IMR-90 (cell line): ENCODE measurements around the gene MAGEF1. TPM values are rescaled to one million over a fixed set of nuclear protein-coding genes. Genes with fewer than 3 reads are reported as not detected.

Source experiments
- ATAC-seq: fragments of 200-7000 bp; cut with Tn5 transposase; 2 replicates; pipeline ENCODE4 v1.9.1; 2020; ENCODE audit warnings: low read depth, mild to moderate bottlenecking, moderate library complexity
- BruUV-seq: library from RNA; stranded (reverse); fragments of 400-500 nt; replicated peaks from 2 replicates; lab custom pipeline; 2021; lab: Mats Ljungman, UMichigan
- CTCF ChIA-PET: fragments of 300-600 bp; formaldehyde crosslinking; extraction: SDS; loops from one replicate; lab custom pipeline; 2021; ENCODE audit warnings: antibody characterized with exemption; lab: Yijun Ruan, JAX
- POLR2A ChIA-PET: fragments of 300-600 bp; sonication (Branson Sonifier 250); formaldehyde crosslinking; loops from one replicate; lab custom pipeline; 2022; ENCODE audit warnings: antibody characterized with exemption; ENCODE audit not compliant: unreplicated experiment; lab: Charles Lee
- DNase-seq: peaks from one replicate; pipeline ENCODE4 v3.0.0; 2013
- H2AFZ ChIP-seq: replicated peaks from 2 replicates; pipeline ENCODE3; 2013; ENCODE audit warnings: low read length, mild to moderate bottlenecking; ENCODE audit not compliant: poor library complexity
- H2AK5ac ChIP-seq: 2 replicates; pipeline ENCODE4 v1.6.1; 2013; ENCODE audit warnings: low read depth, low read length, inconsistent platforms
- H2AK9ac ChIP-seq: replicated peaks from 2 replicates; pipeline ENCODE3; 2013; ENCODE audit warnings: mild to moderate bottlenecking, low read depth, low read length, moderate library complexity; ENCODE audit not compliant: poor library complexity
- H2BK120ac ChIP-seq: 2 replicates; pipeline ENCODE4 v1.6.1; 2013; ENCODE audit warnings: low read depth, low read length, inconsistent platforms
- H2BK15ac ChIP-seq: 3 replicates; pipeline ENCODE4 v1.6.1; 2013; ENCODE audit warnings: low read depth, low read length, inconsistent platforms
- H2BK20ac ChIP-seq: 2 replicates; pipeline ENCODE4 v1.6.1; 2013; ENCODE audit warnings: low read depth, mild to moderate bottlenecking, inconsistent platforms, low read length, moderate library complexity
- H2BK5ac ChIP-seq: 2 replicates; pipeline ENCODE4 v1.6.1; 2013; ENCODE audit warnings: mild to moderate bottlenecking, low read depth, low read length, inconsistent platforms; ENCODE audit not compliant: poor library complexity, severe bottlenecking
- H3K14ac ChIP-seq: replicated peaks from 2 replicates; pipeline ENCODE4 v1.6.1; 2013; ENCODE audit warnings: low read depth, low read length, inconsistent platforms
- H3K18ac ChIP-seq: 2 replicates; pipeline ENCODE4 v1.6.1; 2013; ENCODE audit warnings: low read depth, low read length, control low read depth
- H3K23ac ChIP-seq: 2 replicates; pipeline ENCODE4 v1.6.1; 2013; ENCODE audit warnings: low read depth, low read length, inconsistent platforms
- H3K27ac ChIP-seq: 2 replicates; pipeline ENCODE4 v1.5.1; 2013; ENCODE audit warnings: mild to moderate bottlenecking, control low read depth, low read length; ENCODE audit not compliant: insufficient read depth
- H3K27me3 ChIP-seq: 2 replicates; pipeline ENCODE4 v1.6.1; 2013; ENCODE audit warnings: low read length; ENCODE audit not compliant: control insufficient read depth, insufficient read depth
- H3K36me3 ChIP-seq: 2 replicates; pipeline ENCODE4 v1.6.1; 2013; ENCODE audit warnings: low read length, mixed read lengths; ENCODE audit not compliant: control insufficient read depth, insufficient read depth
- H3K4ac ChIP-seq: 2 replicates; pipeline ENCODE4 v1.6.1; 2013; ENCODE audit warnings: low read depth, low read length, inconsistent platforms
- H3K4me1 ChIP-seq: 2 replicates; pipeline ENCODE4 v1.6.1; 2013; ENCODE audit warnings: low read length, mixed read lengths; ENCODE audit not compliant: control insufficient read depth, insufficient read depth
- H3K4me2 ChIP-seq: 2 replicates; pipeline ENCODE4 v1.6.1; 2013; ENCODE audit warnings: low read depth, mild to moderate bottlenecking, control low read depth, low read length, moderate library complexity
- H3K4me3 ChIP-seq: 2 replicates; pipeline ENCODE4 v1.5.1; 2013; ENCODE audit warnings: low read depth, mild to moderate bottlenecking, control low read depth, low read length, moderate library complexity; ENCODE audit not compliant: insufficient read depth
- H3K56ac ChIP-seq: 2 replicates; pipeline ENCODE4 v1.6.1; 2013; ENCODE audit warnings: low read length, inconsistent platforms; ENCODE audit not compliant: insufficient read depth; ENCODE audit errors: extremely low read depth
- H3K79me1 ChIP-seq, 2 experiments: 2 replicates each; pipeline ENCODE4 v1.6.1; 2013; ENCODE audit warnings: low read length in 2 of 2, inconsistent platforms in 1 of 2, low read depth in 1 of 2
- H3K9ac ChIP-seq: 2 replicates; pipeline ENCODE4 v1.6.1; 2013; ENCODE audit warnings: low read depth, low read length, control low read depth
- H3K9me1 ChIP-seq: 2 replicates; pipeline ENCODE4 v1.6.1; 2013; ENCODE audit warnings: low read length, inconsistent platforms; ENCODE audit not compliant: insufficient read depth
- H3K9me3 ChIP-seq: 2 replicates; pipeline ENCODE4 v1.6.1; 2013; ENCODE audit warnings: low read length; ENCODE audit not compliant: control insufficient read depth, insufficient read depth
- H4K20me1 ChIP-seq: 2 replicates; pipeline ENCODE4 v1.6.1; 2013; ENCODE audit warnings: low read length, inconsistent platforms; ENCODE audit not compliant: insufficient read depth
- H4K5ac ChIP-seq: 2 replicates; pipeline ENCODE4 v1.6.1; 2013; ENCODE audit warnings: mild to moderate bottlenecking, low read depth, low read length, control low read depth
- H4K8ac ChIP-seq, 2 experiments: 2 replicates each; pipeline ENCODE4 v1.6.1; 2013; ENCODE audit warnings: low read depth in 2 of 2, low read length in 2 of 2, control low read depth in 1 of 2, inconsistent platforms in 1 of 2
- H4K91ac ChIP-seq: 2 replicates; pipeline ENCODE4 v1.6.1; 2013; ENCODE audit warnings: low read depth, low read length, inconsistent platforms; ENCODE audit not compliant: insufficient read depth
- BHLHE40 ChIP-seq: fragments of 150-350 bp; IDR thresholded peaks from 2 replicates; pipeline ENCODE4 v1.6.1; 2016; ENCODE audit warnings: mild to moderate bottlenecking, low read depth, low read length
- CEBPB ChIP-seq: IDR thresholded peaks from 2 replicates; pipeline ENCODE4 v1.6.1; 2012; ENCODE audit warnings: low read depth, low read length, improper control_type of control experiment
- CHD1 ChIP-seq: IDR thresholded peaks from 2 replicates; pipeline ENCODE4 v1.6.1; 2012; ENCODE audit warnings: low read depth, low read length, improper control_type of control experiment
- ELK1 ChIP-seq: fragments of 150-350 bp; IDR thresholded peaks from 2 replicates; pipeline ENCODE4 v1.6.1; 2016; ENCODE audit warnings: low read depth, mild to moderate bottlenecking, low read length, moderate library complexity, borderline replicate concordance
- FOS ChIP-seq: fragments of 150-350 bp; IDR thresholded peaks from 2 replicates; pipeline ENCODE4 v1.6.1; 2016; ENCODE audit warnings: low read depth, low read length
- MAFK ChIP-seq: IDR thresholded peaks from 2 replicates; pipeline ENCODE4 v1.6.1; 2012; ENCODE audit warnings: low read depth, low read length, improper control_type of control experiment
- MAZ ChIP-seq: IDR thresholded peaks from 2 replicates; pipeline ENCODE4 v1.6.1; 2012; ENCODE audit warnings: low read depth, mild to moderate bottlenecking, low read length, improper control_type of control experiment, moderate library complexity, borderline replicate concordance
- MXI1 ChIP-seq: IDR thresholded peaks from 2 replicates; pipeline ENCODE4 v1.6.1; 2012; ENCODE audit warnings: low read depth, mild to moderate bottlenecking, low read length, moderate library complexity, borderline replicate concordance
- NFE2L2 ChIP-seq: fragments of 150-350 bp; IDR thresholded peaks from 2 replicates; pipeline ENCODE4 v1.6.1; 2016; ENCODE audit warnings: low read depth, mild to moderate bottlenecking, low read length
- POLR2A ChIP-seq: IDR thresholded peaks from 2 replicates; pipeline ENCODE4 v1.6.1; 2012; ENCODE audit warnings: mild to moderate bottlenecking, low read depth, low read length
- RAD21 ChIP-seq: IDR thresholded peaks from 2 replicates; pipeline ENCODE4 v1.6.1; 2012; ENCODE audit warnings: low read length, improper control_type of control experiment
- RCOR1 ChIP-seq: IDR thresholded peaks from 2 replicates; pipeline ENCODE4 v1.6.1; 2012; ENCODE audit warnings: mild to moderate bottlenecking, low read length, improper control_type of control experiment; ENCODE audit not compliant: insufficient replicate concordance
- RFX5 ChIP-seq: IDR thresholded peaks from 2 replicates; pipeline ENCODE4 v1.8.0; 2012; ENCODE audit warnings: low read depth, mild to moderate bottlenecking, low read length, moderate library complexity
- SMC3 ChIP-seq: fragments of 150-350 bp; IDR thresholded peaks from 2 replicates; pipeline ENCODE4 v1.6.1; 2016; ENCODE audit warnings: low read depth, mild to moderate bottlenecking, antibody characterized with exemption, low read length, moderate library complexity
- USF2 ChIP-seq: fragments of 150-350 bp; IDR thresholded peaks from 2 replicates; pipeline ENCODE4 v1.6.1; 2017; ENCODE audit warnings: mild to moderate bottlenecking, antibody characterized with exemption, low read length, low read depth
- WGBS, 2 experiments: methylation state at CpG; one replicate each; pipeline versions ENCODE4 v1.1.5 to v1.1.7; 2013; ENCODE audit warnings: missing lambda C conversion rate in 2 of 2; ENCODE audit not compliant: insufficient read length in 1 of 2; ENCODE audit errors: extremely low coverage in 2 of 2; 5-methylcytosine and 5-hydroxymethylcytosine counted together
- dilution Hi-C: fragments of 300-500 bp; cut with HindIII; formaldehyde crosslinking; loops from one replicate; pipeline ENCODE4 v1.14.3; 2018; ENCODE audit warnings: low sequenced_read_pairs; ENCODE audit not compliant: unreplicated experiment
- in situ Hi-C: fragments of 300-500 bp; cut with MboI; formaldehyde crosslinking; loops from 3 replicates; pipeline ENCODE4 v1.14.3; 2019; ENCODE audit warnings: low sequenced_read_pairs, inconsistent platforms, mixed read lengths
- intact Hi-C: fragments of 100-400 bp; cut with micrococcal nuclease; formaldehyde crosslinking; loops from 2 replicates; pipeline ENCODE4 v1.10.0; 2022
- polyA plus RNA-seq, 3 experiments: library from polyadenylated mRNA; depleted of rRNA; stranded (reverse); fragments of >200 nt; gene quantifications; 2 replicates each; pipeline ENCODE4 v1.2.3, GENCODE V29; 2012; ENCODE audit warnings: low replicate concordance in 1 of 3
- total RNA-seq: library from RNA; depleted of rRNA; stranded (reverse); fragments of >200 nt; gene quantifications from 2 replicates; pipeline ENCODE4 v1.2.3, GENCODE V29; 2012
- TF ChIP-seq, protein P1 (sequence below): conservative IDR thresholded peaks from 2 replicates; pipeline ENCODE4 v1.5.1; 2012; ENCODE audit warnings: mild to moderate bottlenecking, low read depth, low read length, improper control_type of control experiment

Gene MAGEF1
- total and polyA plus RNA-seq, 2 of the 4 experiments (the other 2 are of a cell fraction): 10.6 to 19.4 TPM

DNA sequence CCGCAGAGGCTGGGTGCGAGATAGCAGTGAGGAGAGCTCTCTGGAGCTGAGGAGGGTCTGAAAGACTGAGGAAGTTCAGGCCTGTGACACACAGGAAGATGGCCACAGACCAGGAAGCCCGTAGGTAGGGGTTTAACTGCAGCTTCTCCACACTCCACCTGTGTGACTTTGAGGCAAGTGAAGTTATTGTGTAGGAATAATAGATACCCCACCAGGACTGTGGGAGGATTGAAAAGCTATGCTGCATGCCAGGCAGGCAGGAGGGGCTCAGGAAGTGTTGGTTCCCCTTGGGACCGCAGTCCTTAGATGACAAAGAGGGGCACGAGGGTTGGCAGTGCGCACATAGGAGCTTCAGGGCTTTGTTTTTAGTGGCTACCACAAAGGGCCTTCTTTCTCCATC is 50.9 kb downstream of the MAGEF1 start:
- Histone ChIP-seq H3K14ac (no peak overlapping the region), H2AK5ac (no peak overlapping the region), H3K18ac (no peak overlapping the region), H3K56ac (no peak overlapping the region), H3K4me2 (no peak overlapping the region), H2BK120ac (no peak overlapping the region), H3K4me3 (no peak overlapping the region), H2BK15ac (no peak overlapping the region), H3K9ac (no peak overlapping the region), H4K8ac (no peak overlapping the region), H3K27ac (no peak overlapping the region), H3K4ac (no peak overlapping the region), H3K27me3 (peaks cover 9% of the 10 kb centered on the region), H4K5ac (no peak overlapping the region), H3K36me3 (no peaks in the 10 kb centered on the region), H3K23ac (no peak overlapping the region), H3K9me1 (no peaks in the 10 kb centered on the region), H2AFZ (no peak overlapping the region), H3K79me1 (no peaks in the 10 kb centered on the region), H2AK9ac (no peak overlapping the region), H4K91ac (no peak overlapping the region), H3K9me3 (no peaks in the 10 kb centered on the region), H2BK20ac (no peak overlapping the region), H3K4me1 (peaks cover 11% of the 10 kb centered on the region; the same call in 1 of the 2 replicates), H4K20me1 (no peaks in the 10 kb centered on the region), H2BK5ac (no peak overlapping the region)
- in situ Hi-C loops: no loop called here
- ChIA-PET CTCF (no interaction called here), POLR2A (no interaction called here)
- WGBS, 2 experiments: 100% methylated on average over 1 of the region's 6 CpGs; no CpG with 5 or more reads in 1 of the 2 experiments
- intact Hi-C loops: no loop called here
- TF ChIP-seq CEBPB (no peak), SMC3 (no peak), NFE2L2 (no peak), ELK1 (no peak), MXI1 (no peak), BHLHE40 (no peak), MAFK (no peak), RCOR1 (no peak), POLR2A (no peak), RAD21 (no peak), MAZ (no peak), FOS (no peak), CHD1 (no peak), RFX5 (no peak), USF2 (no peak)
- TF ChIP-seq, protein P1, sequence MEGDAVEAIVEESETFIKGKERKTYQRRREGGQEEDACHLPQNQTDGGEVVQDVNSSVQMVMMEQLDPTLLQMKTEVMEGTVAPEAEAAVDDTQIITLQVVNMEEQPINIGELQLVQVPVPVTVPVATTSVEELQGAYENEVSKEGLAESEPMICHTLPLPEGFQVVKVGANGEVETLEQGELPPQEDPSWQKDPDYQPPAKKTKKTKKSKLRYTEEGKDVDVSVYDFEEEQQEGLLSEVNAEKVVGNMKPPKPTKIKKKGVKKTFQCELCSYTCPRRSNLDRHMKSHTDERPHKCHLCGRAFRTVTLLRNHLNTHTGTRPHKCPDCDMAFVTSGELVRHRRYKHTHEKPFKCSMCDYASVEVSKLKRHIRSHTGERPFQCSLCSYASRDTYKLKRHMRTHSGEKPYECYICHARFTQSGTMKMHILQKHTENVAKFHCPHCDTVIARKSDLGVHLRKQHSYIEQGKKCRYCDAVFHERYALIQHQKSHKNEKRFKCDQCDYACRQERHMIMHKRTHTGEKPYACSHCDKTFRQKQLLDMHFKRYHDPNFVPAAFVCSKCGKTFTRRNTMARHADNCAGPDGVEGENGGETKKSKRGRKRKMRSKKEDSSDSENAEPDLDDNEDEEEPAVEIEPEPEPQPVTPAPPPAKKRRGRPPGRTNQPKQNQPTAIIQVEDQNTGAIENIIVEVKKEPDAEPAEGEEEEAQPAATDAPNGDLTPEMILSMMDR: no peak
- no TSS peak for BruUV-seq
- no peak for DNase-seq
- no peak for ATAC-seq
- dilution Hi-C loops: no loop called here
